NCI-H2196 (cell line): Measurements from ENCODE around the gene BACH2.

Experiments
- DNase-seq: peaks from one replicate; lab custom pipeline; 2025; ENCODE audit not compliant: unreplicated experiment; lab: John Stamatoyannopoulos, UW

BACH2 gene

DNA sequence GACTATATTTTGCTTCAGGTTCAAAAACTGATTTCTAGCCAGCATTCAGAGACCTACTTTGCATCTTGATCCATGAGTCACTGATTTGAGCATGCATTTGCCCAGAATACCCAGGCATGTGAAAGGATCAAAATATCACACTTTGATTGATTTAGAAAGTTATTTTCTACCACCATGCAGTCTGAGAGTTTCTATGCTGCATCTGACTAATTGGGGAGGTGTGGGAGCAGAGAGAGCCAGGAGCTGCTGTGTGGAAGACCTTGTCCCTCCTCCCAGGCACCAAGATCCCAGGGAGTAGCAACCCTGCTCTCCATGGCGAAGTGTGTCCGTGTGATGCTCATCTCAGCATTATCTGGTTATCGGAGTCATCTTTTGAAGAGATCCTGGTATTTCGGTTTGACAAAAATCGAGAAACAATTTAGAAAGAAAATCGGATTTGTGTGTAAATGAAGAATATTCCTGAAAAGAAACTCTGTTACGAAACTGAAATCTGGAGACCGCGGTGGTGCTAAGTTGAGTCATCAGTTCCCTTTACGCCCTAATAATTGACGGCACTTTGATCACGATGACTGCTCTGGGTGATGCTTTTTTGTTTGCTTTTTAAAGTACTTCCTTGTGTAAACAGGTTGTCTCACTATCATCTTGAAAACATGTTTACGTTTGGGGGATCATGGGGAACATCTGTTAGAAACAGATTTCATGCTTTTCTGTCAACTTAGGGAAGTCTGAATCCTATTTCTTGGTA, 193.4 kb downstream of the BACH2 start:
- no peak for DNase-seq

DNA sequence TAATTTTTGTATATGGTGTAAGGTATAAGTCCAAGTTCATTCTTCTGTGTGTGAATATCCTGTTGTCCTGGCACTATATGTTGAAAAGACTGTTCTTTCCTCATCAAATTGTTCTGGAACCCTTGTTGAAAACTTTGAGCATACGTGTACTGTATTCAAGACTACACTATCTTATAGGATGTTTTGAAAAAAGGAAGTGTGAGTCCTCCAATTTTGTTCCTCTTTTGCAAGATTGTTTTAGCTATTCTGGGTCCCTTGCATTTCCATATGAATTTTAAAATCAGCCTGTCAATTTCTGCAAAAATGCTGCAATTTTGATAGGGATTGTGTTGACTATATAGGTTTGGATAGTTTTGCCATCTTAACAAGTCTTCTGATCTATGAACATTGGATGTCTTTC, 195.2 kb downstream of the BACH2 start:
- no peak for DNase-seq

DNA sequence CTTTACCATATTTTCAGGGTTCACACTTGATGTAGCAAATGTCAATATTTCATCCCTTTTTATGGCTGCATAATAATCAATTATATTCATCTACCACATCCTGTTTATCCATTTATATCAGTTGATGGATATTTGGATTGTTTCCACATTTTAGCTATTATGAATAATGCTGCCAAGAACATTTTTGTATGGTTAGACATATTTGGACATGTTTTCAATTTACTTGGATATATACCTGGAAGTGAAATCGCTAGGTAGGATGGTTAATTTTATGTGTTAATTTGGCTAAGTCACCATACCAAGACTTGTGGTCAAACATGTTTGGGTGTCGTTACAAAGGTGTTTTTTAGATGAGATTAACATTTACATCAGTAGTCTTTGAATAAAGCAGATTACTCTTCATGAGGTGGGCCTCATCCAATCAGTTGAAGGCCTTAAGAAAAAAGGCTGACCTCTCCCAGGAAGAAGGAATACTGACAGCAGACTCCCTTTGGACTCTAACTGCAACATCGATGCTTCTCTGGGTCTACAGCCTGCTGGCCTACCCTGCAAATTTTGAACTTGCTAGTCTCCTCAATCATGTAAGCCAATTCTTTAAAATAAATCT, 196.5 kb downstream of the BACH2 start:
- DNase-seq = no peak

DNA sequence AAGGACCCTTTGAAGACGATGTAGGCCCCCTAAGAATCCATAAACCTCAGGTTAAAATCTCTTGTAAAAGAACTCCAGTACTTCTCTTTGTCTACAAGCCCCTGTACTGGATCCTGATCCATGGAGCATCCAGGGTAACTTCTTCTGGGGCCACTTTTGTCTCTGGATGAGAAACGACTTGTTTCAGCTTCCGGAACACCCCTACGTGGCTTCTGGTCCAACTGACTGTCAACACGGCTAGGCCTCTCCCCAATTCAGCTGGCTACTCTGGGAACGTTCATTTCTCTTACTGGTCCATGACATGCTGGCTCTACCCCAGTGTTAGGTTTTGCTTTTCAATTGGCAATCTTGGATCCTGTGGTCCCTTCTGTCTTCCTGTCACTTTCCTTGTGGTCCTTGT, 198.0 kb downstream of the BACH2 start:
- no peak for DNase-seq

DNA sequence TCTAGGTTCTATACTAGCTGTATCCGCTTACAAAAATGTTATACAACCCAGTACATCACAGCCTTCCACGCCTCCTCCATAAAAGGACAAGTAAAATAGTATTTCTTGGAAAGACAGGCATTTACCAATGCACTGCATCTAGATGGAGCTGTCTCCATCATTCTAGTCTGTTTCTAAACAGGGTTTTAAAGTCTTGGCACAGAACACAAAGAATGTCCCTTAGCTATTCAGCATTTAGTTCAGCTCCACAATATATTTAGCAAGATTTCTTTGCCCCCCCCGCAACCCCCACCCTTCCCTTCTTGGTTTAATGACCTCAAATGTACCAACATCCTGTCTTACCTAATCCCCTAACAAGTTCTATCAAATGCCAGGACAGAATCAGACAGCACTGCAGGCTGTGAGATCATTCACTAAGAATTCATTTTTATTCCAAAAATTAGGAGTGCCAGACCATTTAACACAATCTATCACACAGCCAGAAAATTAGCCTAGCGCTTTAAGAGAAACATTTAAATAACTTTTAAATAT, 198.6 kb downstream of the BACH2 start:
- DNase-seq = peak; percentile 35

DNA sequence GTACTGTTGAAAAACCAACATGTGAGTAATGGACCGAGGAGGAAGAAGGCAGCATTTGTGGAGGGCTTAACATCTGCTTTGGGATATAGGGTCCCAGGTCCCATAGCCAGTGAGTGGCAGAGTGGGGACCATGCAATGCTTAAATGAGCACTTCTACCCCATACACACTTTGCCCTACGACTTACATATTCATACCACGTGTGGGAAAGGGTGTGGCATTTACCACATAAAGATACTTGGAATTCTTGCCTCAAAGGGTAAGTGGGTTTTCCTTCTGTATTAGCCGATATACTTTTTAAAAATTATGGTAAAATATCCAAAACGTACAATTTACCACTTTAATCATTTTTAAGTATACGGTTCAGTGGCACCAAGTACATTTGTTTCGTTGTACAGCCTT, 199.3 kb downstream of the BACH2 start:
- no peak for DNase-seq

DNA sequence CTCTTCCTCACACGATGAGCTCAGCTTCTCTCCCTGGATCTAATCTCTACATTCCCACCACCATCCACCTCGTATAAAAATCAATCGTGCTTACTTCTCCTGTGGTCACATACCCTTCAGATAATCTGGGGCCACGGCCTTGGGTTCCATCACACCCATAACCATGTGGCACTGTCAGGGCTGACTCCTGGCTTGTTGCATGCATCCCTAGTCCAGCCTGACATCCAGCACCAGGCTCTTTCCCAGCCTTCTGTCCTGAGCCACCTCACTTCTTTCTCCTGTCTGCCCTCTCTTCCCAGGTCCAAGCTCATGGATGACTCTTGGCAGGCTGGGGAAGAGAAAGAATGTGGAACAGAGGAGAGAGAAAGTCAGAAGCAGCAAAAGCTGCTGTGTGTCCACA, 199.8 kb downstream of the BACH2 start:
- no peak for DNase-seq

DNA sequence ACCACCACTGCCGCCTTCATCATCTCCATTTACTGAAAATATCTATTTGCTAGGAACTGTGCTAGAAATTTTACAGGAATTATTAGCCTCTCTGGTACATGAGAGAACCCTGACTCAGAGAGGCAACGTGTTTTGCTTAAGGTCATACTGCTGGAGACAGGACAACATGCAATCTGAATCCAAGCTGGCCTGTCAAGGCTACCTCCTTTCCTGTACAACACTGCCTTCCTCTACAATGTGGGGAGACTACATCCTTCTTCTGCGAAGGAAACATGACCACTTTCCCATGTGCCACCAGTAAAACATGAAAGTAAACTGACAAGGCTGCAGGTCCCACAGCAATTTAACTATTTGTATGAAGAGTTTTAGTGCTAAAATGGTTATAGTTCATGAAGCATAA, 200.9 kb downstream of the BACH2 start:
- DNase-seq = no peak

DNA sequence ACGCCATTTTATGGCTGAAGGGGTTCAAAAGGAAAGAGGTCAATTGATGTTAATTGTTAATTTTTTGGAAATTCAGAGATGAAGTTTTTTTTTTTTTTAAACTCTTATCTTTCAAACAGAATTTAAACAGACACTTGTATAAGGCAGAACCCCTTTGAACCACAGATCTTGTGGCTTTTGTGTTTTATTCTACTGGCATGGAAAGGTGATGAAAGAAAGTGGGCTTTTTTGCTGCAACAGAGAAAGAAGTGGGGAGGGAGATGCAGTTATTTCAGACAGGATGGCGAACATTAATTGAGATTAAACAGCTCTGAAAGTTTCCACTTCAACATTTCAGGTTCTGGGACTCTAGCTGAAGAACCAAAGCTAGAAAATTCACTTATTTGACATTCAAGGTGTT, 201.5 kb downstream of the BACH2 start:
- DNase-seq = no peak

DNA sequence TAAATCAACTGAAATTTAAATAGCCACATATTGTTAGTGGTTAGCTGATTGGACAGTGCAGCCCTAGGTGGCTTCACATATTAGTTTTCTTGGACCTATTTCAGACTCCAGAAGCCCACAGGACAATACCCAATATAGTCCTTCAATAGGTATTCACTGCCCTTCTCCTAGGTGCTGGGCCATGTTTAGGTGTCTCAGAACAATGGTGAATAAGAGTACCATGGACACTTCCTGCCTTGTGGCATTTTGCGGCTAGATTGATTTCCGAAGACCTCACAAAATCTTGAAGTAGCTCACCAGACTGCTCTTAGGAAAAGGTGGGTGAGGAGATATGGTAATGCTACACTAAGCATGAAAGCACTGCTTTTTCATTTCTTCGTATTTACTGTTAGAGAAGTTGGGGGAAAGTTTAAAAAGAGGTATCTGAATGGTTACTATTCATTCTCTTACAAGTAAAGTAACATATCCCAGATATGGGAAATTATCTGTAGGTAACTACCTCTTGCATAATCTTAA, 203.0 kb downstream of the BACH2 start:
- no peak for DNase-seq

DNA sequence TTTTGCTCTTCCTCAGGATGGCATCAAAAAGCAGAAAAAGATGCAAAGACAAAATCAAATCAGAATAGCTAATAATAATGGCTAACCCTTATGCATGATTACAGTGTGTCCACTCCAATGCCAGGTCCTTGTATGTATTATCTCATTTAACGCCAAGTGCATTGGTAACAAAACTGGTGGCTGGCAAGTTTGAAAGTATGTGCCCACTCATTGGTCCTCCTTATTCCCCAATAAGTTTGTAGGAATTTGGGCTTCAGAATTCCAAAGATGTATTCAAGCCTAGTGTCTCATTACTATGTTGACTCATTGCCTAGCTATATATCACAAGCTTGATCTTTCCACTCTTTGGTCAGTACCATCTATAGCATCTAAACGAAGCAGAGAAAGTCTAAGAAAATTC, 205.8 kb downstream of the BACH2 start:
- DNase-seq = no peak

DNA sequence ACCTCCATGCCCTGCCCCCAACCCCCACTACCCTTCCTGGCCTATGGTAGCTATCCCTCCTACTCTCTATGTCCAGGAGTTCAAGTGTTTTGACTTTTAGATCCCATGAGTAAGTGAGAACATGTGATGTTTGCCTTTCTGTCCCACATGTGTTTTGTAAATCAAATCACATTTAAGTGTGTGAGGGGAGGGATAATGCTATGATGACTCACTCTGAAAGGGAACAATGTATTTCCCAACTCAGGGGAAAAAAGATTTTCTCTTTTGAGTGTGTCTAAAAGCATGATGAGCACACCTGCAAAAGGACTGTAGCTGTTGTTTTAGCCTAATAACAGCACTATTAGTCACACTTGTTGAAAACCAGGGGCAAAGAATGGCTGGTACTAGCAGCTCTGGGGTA, 208.6 kb downstream of the BACH2 start:
- peak; percentile 10 for DNase-seq

DNA sequence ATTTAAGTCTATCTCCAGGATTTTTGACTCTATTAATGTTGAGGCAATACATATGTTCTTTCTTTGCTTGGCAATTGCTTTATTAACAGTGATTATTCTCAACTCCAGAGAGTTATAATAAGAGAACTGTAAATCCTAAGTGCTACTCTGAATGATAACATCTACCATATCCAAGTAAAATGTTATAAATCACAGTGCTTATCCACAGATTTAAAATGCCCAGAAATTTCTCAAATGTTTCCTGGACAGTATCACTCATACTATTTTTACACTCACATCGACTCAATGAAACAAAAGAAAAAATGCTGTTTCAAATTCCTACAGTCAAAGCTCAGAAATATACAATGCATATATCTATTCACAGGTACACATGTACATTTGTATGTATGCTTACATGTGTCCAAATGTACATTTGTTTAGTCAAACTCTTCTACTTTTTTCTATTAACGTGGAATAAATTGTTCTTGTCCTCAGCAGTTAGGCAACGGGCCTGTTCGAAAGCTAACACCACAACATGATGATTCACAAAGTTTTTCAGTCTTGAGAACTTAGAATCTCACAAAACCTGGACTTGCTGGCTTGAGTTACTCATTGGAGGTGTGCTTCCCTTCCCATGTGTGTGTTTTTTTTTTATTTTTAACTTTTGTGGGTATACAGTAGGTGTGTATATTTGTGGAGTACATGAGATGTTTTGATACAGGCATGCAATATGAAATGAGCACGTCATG, 209.4 kb downstream of the BACH2 start:
- DNase-seq = no peak

DNA sequence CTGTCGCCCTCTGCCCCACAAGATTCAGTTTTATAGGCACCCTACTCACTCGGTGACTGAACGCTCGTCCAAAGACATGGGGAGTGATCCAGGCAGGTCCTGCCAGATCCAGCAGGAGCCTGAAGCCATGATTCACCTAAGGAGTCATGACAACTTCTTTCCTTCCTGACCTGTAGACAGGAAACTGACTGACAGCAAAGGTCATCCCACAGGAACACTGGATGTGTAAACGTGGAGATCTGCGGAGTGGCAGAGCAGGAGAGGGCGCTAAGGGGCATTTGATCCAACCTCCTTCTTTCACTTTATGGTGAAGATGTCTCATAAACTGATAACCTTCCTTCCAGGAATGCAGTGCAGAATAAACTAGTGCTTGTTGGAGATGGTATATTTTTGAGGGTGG, 210.1 kb downstream of the BACH2 start:
- DNase-seq = no peak

DNA sequence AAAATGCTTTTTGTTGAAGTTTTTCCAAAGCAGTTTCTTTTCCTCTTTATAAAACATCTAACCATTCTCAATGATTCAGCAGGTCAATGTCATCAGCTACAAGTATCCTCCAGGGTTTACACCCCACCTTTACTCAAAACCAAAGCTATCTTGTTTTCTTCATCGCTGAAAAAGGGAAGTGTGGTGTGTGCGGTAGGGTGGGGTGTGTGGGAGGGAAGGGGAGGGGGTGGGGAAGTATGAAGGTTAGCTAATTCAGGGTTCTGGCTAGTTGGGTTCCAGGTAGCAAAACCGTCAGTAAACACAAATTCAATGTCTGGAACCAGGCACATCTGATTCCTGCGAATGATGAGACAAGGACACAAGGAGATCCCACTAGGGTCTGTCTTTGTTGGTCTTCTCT, 212.8 kb downstream of the BACH2 start:
- DNase-seq = no peak

DNA sequence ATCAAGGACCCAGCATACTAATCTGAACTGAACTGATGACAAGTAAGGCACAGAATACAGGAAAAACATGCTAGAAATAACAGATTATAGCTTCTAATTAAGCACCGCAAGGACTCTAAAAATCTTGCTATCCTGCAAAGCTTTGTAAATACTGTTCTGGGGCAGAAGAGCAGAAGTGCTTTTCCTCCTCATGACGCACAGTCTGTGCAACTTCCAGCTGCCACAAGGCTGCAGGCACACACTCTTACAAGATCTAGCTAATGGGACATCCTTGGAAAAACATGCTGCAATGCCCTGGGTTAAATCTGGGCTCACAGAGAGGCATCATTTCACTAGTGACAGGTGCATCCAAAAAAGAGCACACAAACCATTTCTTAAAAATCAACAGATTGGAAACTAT, 213.8 kb downstream of the BACH2 start:
- no peak for DNase-seq

DNA sequence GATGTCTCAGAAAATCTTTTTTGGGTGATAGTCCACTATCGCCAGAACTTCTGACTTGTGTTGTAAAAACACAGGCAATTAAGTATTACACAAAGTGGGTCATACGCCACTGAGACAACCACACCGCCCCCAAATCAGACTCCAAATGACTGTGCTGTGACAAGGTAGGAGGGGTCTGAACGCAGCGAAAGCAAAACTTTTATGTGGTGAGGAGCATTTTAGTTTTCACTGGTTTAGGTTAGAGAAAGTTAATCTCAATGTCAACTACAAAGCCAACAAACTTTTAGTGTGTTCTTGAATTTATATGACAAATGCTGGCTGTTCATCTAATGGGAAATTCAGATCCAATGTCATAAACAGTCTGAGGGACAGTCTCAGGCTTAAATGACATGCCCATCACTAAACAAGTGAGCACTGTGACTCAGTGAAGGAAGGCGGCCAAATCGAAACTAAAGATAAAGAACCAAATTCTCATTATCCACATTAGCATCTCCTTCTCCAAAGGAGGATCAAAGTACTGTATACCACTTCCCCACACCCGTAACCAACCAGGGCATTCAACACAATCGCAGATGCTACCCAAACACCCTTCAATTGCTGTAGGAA, 215.7 kb downstream of the BACH2 start:
- DNase-seq = no peak

DNA sequence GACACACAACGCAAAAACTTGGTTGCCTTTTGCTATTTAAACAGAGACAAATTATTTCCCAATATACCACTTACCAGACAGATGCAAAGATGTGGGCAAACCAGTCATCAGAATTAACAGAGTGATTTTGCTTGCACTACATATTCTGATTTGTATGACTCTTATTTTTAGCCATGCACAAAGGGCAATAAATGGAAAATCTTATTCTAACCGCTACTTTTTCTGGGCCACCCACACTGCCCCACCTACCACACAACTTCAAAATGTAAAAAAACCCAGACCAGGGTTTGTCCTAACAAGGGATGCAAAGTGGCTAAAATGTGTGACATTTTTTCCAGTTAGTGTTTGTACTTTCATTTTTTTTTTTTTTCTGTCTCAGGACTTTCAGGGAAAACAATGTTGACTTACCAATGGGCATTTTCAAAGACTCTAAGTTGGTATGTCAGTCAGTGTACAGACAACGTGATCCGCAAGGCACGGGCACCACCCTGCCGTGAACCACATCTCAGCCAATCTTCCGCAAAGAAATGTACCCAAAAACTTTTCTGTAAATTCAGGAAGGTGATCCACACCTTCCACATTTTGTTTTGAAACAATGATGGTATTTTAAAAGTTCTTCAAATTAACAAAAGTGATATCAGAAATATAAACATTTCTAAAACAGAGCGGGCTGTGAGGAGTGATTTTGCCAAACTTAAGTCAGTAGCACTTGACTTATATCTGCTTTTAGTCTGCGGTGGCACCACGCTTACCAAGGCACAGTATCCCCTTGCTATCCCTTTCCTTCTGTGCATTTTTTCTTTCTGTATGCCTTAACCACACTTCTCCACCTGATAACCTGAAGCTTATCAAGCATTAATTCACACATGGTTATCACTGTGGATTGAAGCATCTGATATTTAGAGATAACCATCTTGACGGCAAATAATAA, 216.8 kb downstream of the BACH2 start:
- DNase-seq = no peak

DNA sequence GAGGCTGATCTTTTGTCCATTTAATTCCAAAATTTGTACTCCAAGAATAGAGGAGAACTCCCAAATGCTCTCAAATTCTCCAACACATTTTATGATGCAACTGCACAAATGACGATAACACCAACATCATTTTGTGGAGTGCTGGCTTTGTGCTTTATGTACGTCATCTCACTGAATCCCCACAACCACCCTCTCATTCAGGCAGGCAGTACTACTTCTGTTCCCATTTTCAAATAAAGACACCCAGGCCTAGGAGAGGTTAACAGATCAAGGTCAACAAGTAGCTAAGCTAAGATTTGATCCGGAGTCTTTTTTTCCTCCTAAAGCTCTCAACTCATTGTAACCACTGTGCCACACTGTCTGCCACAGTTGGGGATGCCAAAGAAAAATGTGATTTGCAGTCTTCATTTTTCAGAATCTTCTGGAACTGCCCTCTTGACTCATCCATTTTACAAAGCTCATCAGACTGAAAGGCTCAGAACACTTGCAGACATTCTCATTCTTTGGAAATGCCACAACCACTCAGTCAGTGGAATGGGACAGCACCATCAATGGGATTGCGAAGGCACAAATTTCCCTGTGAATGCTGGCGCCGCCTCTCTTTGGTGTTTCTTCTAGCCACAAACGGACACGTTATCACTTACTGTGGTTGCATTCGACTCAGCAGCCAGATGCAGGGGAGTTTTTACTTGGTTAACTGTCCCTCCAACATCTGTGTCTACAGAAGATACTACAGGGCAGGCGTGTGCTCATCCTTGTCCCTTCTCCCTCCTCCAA, 217.9 kb downstream of the BACH2 start:
- DNase-seq = no peak
